ENCODE results near the gene EGLN1. TPM values are rescaled to one million over a fixed set of nuclear protein-coding genes. Genes with fewer than 3 reads are reported as not detected.

The EGLN1 gene
- total RNA-seq, 2 donors from 2014 or later = 36.6 to 79.1 TPM

DNA sequence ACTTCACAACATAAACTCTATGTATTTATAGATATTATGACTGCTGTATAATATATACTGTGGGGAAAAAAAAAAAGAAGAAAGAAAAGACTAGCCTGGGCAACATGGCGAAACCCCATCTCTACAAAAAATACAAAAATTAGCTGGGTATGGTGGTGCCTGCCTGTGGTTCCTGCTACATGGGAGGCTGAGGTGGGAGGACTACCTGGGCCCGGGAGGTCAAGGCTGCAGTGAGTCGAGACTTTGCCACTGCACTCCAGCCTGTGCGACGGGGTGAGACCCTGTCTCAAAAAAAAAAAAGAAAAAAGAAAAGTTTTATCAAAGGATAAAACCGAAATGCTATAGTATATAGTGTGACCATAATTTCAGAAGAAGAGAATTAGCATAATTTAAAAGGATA lies 87.1 kb downstream of the EGLN1 start:
- H3K4me1 ChIP-seq = peaks cover 13% of the 10 kb centered on the region
- DNase-seq = no peak
- no peak overlapping the region for H3K9ac ChIP-seq (ENCODE audit: low read depth in 2 of 2, low read length in 2 of 2)

GRCh38 chr1:231334079-231334666 lies 87.9 kb downstream of the EGLN1 start:
- peaks cover 13% of the 10 kb centered on the region for H3K4me1 ChIP-seq
- TF ChIP-seq, protein P1, sequence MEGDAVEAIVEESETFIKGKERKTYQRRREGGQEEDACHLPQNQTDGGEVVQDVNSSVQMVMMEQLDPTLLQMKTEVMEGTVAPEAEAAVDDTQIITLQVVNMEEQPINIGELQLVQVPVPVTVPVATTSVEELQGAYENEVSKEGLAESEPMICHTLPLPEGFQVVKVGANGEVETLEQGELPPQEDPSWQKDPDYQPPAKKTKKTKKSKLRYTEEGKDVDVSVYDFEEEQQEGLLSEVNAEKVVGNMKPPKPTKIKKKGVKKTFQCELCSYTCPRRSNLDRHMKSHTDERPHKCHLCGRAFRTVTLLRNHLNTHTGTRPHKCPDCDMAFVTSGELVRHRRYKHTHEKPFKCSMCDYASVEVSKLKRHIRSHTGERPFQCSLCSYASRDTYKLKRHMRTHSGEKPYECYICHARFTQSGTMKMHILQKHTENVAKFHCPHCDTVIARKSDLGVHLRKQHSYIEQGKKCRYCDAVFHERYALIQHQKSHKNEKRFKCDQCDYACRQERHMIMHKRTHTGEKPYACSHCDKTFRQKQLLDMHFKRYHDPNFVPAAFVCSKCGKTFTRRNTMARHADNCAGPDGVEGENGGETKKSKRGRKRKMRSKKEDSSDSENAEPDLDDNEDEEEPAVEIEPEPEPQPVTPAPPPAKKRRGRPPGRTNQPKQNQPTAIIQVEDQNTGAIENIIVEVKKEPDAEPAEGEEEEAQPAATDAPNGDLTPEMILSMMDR (IDR thresholded peaks at IDR 0.05) = no peak
- no peak overlapping the region for H3K9ac ChIP-seq (ENCODE audit: low read depth in 2 of 2, low read length in 2 of 2)
- no peak for DNase-seq
- no peak overlapping the region for H3K27ac ChIP-seq
- H3K36me3 ChIP-seq = no peaks in the 10 kb centered on the region
- no peaks in the 10 kb centered on the region for H3K27me3 ChIP-seq
- H3K4me3 ChIP-seq = no peak overlapping the region
- no peaks in the 10 kb centered on the region for H3K9me3 ChIP-seq
- intact Hi-C loops (cut with DNase I) = no loop called here

More for the DNA sequence above, 87.1 kb downstream of the EGLN1 start:
- TF ChIP-seq, protein P1 (IDR thresholded peaks at IDR 0.05) = no peak
- no peaks in the 10 kb centered on the region for H3K36me3 ChIP-seq
- H3K4me3 ChIP-seq = no peak overlapping the region
- H3K27me3 ChIP-seq = no peaks in the 10 kb centered on the region
- H3K27ac ChIP-seq = no peak overlapping the region
- intact Hi-C loops (cut with DNase I) = no loop called here
- H3K9me3 ChIP-seq = no peaks in the 10 kb centered on the region

DNA sequence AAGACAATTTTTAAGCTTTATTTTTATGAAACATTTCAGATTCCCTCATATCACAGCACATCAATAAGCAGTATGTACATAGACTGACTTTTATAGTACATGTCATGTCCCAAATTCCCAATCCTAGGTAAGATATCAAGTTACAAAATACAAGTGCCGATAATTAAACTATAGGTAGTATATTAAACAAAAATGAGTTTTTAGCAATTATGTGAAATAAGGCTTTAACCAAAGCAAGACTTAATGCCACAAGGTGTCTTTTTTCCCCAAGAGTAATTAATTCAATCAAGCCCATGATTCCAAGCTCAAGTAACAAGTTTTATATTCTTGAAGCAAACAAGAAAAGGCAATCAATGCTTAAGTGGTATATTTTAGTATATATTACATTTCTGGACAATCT lies 89.3 kb downstream of the EGLN1 start:
- Histone ChIP-seq H3K27me3 (no peaks in the 10 kb centered on the region), H3K9ac (ENCODE audit: low read depth in 2 of 2, low read length in 2 of 2) (no peak overlapping the region), H3K9me3 (no peaks in the 10 kb centered on the region), H3K4me1 (peaks cover 13% of the 10 kb centered on the region), H3K36me3 (no peaks in the 10 kb centered on the region), H3K27ac (no peak overlapping the region), H3K4me3 (no peak overlapping the region)
- intact Hi-C loops (cut with DNase I) = no loop called here
- TF ChIP-seq, protein P1 (IDR thresholded peaks at IDR 0.05) = no peak
- no peak for DNase-seq

GRCh38 chr1:231329483-231329882 lies 92.6 kb downstream of the EGLN1 start:
- Histone ChIP-seq H3K9ac (ENCODE audit: low read depth in 2 of 2, low read length in 2 of 2) (no peak overlapping the region), H3K4me1 (no peaks in the 10 kb centered on the region), H3K36me3 (no peaks in the 10 kb centered on the region), H3K9me3 (no peaks in the 10 kb centered on the region), H3K27me3 (no peaks in the 10 kb centered on the region), H3K27ac (no peak overlapping the region), H3K4me3 (no peak overlapping the region)
- intact Hi-C loops (cut with DNase I) = no loop called here
- DNase-seq = no peak
- TF ChIP-seq, protein P1 (IDR thresholded peaks at IDR 0.05) = no peak

- DNase-seq = no peak
- intact Hi-C loops (cut with DNase I) = no loop called here
- TF ChIP-seq, protein P1 (IDR thresholded peaks at IDR 0.05) = no peak
- no peaks in the 10 kb centered on the region for H3K36me3 ChIP-seq
- no peaks in the 10 kb centered on the region for H3K27me3 ChIP-seq
- no peaks in the 10 kb centered on the region for H3K4me1 ChIP-seq
- no peak overlapping the region for H3K27ac ChIP-seq
- H3K9me3 ChIP-seq = no peaks in the 10 kb centered on the region
- H3K4me3 ChIP-seq = no peak overlapping the region
- H3K9ac ChIP-seq (ENCODE audit: low read depth in 2 of 2, low read length in 2 of 2) = no peak overlapping the region
Observed at GRCh38 chr1:231327617-231328016, 94.5 kb downstream of the EGLN1 start.
